Stomach (tissue), 9 donors: Measurements from ENCODE around the gene ZNF878. TPM values are rescaled to one million over a fixed set of nuclear protein-coding genes. Genes with fewer than 3 reads are reported as not detected.

Source experiments
- DNase-seq, 2 donors: peaks; one replicate each; pipeline versions ENCODE4 v3.0.0 to v3.0.0-alpha.2; 2013 to 2019
- H3K27ac ChIP-seq, 5 donors: fragments of 200-600 bp in 4 of 5; sonication (generic) in 4 of 5; one replicate each; pipeline ENCODE4 v1.5.1; 2013 to 2019; ENCODE audit warnings: mild to moderate bottlenecking in 1 of 5, moderate library complexity in 1 of 5
- H3K27me3 ChIP-seq, 3 donors: fragments of 200-600 bp; sonication (generic); one replicate each; pipeline ENCODE4 v1.5.1; 2017 to 2019; ENCODE audit warnings: mixed run types in 1 of 3
- H3K36me3 ChIP-seq, 4 donors: fragments of 200-600 bp; sonication (generic); 1 replicate in 3 of 4; 2 replicates in 1 of 4; pipeline ENCODE4 v1.5.1; 2016 to 2019
- H3K4me1 ChIP-seq, 4 donors: fragments of 200-600 bp; sonication (generic); one replicate each; pipeline ENCODE4 v1.5.1; 2016 to 2019
- H3K4me3 ChIP-seq, 4 donors: fragments of 200-600 bp; sonication (generic) in 3 of 4; one replicate each; pipeline ENCODE4 v1.5.1; 2016 to 2019; ENCODE audit warnings: mild to moderate bottlenecking in 1 of 4
- H3K9me3 ChIP-seq, 4 donors: fragments of 200-600 bp; sonication (generic); one replicate each; pipeline ENCODE4 v1.5.1; 2016 to 2019
- EP300 ChIP-seq: sonication (generic); formaldehyde crosslinking; IDR thresholded peaks from one replicate; pipeline ENCODE4 v1.6.1; 2017; ENCODE audit warnings: antibody characterized with exemption
- POLR2A ChIP-seq, 4 donors: fragments of 450-650 bp; IDR thresholded peaks; one replicate each; pipeline ENCODE4 v1.6.1; 2016; ENCODE audit warnings: antibody characterized with exemption in 4 of 4, control low read depth in 2 of 4, mild to moderate bottlenecking in 1 of 4, moderate library complexity in 1 of 4
- POLR2AphosphoS5 ChIP-seq, 3 donors: sonication (generic); formaldehyde crosslinking; IDR thresholded peaks; one replicate each; pipeline ENCODE4 v1.6.1; 2016; ENCODE audit warnings: antibody characterized with exemption in 3 of 3
- WGBS, 5 donors: extraction: QIAGEN DNeasy Blood & Tissue Kit in 3 of 5; methylation state at CpG; one replicate each; pipeline versions ENCODE4 v1.1.5 to v1.1.7; 2013 to 2018; 5-methylcytosine and 5-hydroxymethylcytosine counted together
- intact Hi-C: fragments of 100-400 bp; cut with DNase I; formaldehyde crosslinking; loops from one replicate; pipeline ENCODE4 v1.15.1; 2023; ENCODE audit warnings: low total_unique reads
- polyA plus RNA-seq, 3 donors: library from polyadenylated mRNA; stranded (reverse); fragments of 200-250 nt; gene quantifications; one replicate each; pipeline ENCODE4 v1.2.3, GENCODE V29; 2013
- total RNA-seq, 5 donors: library from RNA; depleted of rRNA; stranded (reverse); fragments of >200 nt; gene quantifications; one replicate each; pipeline versions ENCODE4 v1.1.0 to v1.2.3, GENCODE V29; 2014 to 2016
- TF ChIP-seq, protein P1 (sequence below), 7 experiments: fragments of 450-650 bp in 4 of 7; fragments of 200-600 bp in 3 of 7; sonication (generic) in 3 of 7; IDR thresholded peaks; one replicate each; pipeline ENCODE4 v1.5.1; 2016 to 2019; ENCODE audit warnings: antibody characterized with exemption in 7 of 7, control low read depth in 2 of 7, mild to moderate bottlenecking in 1 of 7
- donor health status: healthy with polysubstance abuse.
- donor health status: Bipolar disorder and iron deficiency.
- donor health status: healthy.

ZNF878 gene
- total and polyA plus RNA-seq, 8 donors, result 0.18 to 4.9 (median 0.43) TPM; not detected in 4

DNA sequence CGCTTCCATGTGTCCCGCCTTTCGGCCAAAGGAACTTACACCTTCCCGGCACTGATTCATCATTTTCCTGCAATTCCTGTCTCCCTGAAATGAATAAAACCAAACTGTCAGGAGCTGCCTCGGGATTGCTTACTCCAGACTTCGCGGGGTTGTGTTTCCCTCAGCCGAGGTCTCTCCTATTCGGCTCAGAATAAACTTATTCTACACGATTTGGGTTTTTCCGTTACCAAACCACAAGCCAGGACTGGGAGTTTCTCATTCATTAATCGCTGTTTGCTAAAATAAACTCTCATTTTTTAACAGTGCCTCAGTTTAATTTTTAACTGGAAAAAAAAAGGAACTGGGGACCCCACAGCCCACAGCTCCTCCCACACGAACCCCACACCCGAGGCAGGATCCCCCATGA, 667 bp downstream of the ZNF878 start:
- peak overlapping the region; percentile 62 to 82 (median 80) for H3K27ac ChIP-seq
- H3K9me3 ChIP-seq, result no peaks in the 10 kb centered on the region
- H3K27me3 ChIP-seq, result peaks cover 0 to 3% (median 0%) of the 10 kb centered on the region in 3 donors
- peaks cover 8 to 18% (median 13%) of the 10 kb centered on the region in 4 donors for H3K4me1 ChIP-seq
- H3K4me3 ChIP-seq, result peak overlapping the region; percentile 67 to 72 (median 68)
- 0 to 2% (median 1%) methylated on average over 14 of the region's 14 CpGs for WGBS, 5 donors
- intact Hi-C loops, result no loop called here
- DNase-seq, result peak in 1 of 2 donors; percentile 30
- no peaks in the 10 kb centered on the region for H3K36me3 ChIP-seq
- no peak for TF ChIP-seq POLR2A (IDR thresholded peaks at IDR 0.05)
- no peak for TF ChIP-seq EP300
- TF ChIP-seq POLR2AphosphoS5 (IDR thresholded peaks at IDR 0.05), result no peak
- TF ChIP-seq, protein P1, sequence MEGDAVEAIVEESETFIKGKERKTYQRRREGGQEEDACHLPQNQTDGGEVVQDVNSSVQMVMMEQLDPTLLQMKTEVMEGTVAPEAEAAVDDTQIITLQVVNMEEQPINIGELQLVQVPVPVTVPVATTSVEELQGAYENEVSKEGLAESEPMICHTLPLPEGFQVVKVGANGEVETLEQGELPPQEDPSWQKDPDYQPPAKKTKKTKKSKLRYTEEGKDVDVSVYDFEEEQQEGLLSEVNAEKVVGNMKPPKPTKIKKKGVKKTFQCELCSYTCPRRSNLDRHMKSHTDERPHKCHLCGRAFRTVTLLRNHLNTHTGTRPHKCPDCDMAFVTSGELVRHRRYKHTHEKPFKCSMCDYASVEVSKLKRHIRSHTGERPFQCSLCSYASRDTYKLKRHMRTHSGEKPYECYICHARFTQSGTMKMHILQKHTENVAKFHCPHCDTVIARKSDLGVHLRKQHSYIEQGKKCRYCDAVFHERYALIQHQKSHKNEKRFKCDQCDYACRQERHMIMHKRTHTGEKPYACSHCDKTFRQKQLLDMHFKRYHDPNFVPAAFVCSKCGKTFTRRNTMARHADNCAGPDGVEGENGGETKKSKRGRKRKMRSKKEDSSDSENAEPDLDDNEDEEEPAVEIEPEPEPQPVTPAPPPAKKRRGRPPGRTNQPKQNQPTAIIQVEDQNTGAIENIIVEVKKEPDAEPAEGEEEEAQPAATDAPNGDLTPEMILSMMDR (IDR thresholded peaks at IDR 0.05), result no peak

- H3K27me3 ChIP-seq, result no peaks in the 10 kb centered on the region
- 95 to 100% (median 98%) methylated on average over 2 of the region's 2 CpGs for WGBS, 5 donors
- no peak overlapping the region for H3K4me3 ChIP-seq
- peaks cover 0 to 26% (median 16%) of the 10 kb centered on the region in 4 donors for H3K36me3 ChIP-seq
- peaks cover 8 to 14% (median 11%) of the 10 kb centered on the region in 4 donors for H3K4me1 ChIP-seq
- TF ChIP-seq, protein P1 (IDR thresholded peaks at IDR 0.05), result no peak
- TF ChIP-seq POLR2AphosphoS5 (IDR thresholded peaks at IDR 0.05) (no peak), EP300 (no peak), POLR2A (IDR thresholded peaks at IDR 0.05) (no peak)
- DNase-seq, result no peak
- H3K9me3 ChIP-seq, result peaks cover 16 to 33% (median 25%) of the 10 kb centered on the region in 4 donors
- intact Hi-C loops, result no loop called here
- no peak overlapping the region for H3K27ac ChIP-seq
Measured at GRCh38 chr19:12047868-12048267, 4.9 kb downstream of the ZNF878 start.

- Histone ChIP-seq H3K27me3 (no peaks in the 10 kb centered on the region), H3K36me3 (peaks cover 0 to 26% (median 16%) of the 10 kb centered on the region in 4 donors), H3K4me1 (no peaks in the 10 kb centered on the region), H3K9me3 (peaks cover 16 to 49% (median 32%) of the 10 kb centered on the region in 4 donors), H3K27ac (no peak overlapping the region), H3K4me3 (no peak overlapping the region)
- TF ChIP-seq, protein P1 (IDR thresholded peaks at IDR 0.05), result no peak
- TF ChIP-seq EP300, result no peak
- TF ChIP-seq POLR2A (IDR thresholded peaks at IDR 0.05), result no peak
- no peak for TF ChIP-seq POLR2AphosphoS5 (IDR thresholded peaks at IDR 0.05)
- 93 to 96% (median 95%) methylated on average over 5 of the region's 5 CpGs for WGBS, 5 donors
- DNase-seq, result no peak
- intact Hi-C loops, result no loop called here
Measured at GRCh38 chr19:12043752-12044422, 8.9 kb downstream of the ZNF878 start.

- TF ChIP-seq POLR2AphosphoS5 (IDR thresholded peaks at IDR 0.05), result no peak
- TF ChIP-seq, protein P1 (IDR thresholded peaks at IDR 0.05), result no peak
- no peak for TF ChIP-seq EP300
- TF ChIP-seq POLR2A (IDR thresholded peaks at IDR 0.05), result no peak
- Histone ChIP-seq H3K4me1 (no peaks in the 10 kb centered on the region), H3K27ac (no peak overlapping the region), H3K9me3 (peaks cover 16 to 49% (median 32%) of the 10 kb centered on the region in 4 donors), H3K36me3 (peaks cover 0 to 26% (median 16%) of the 10 kb centered on the region in 4 donors), H3K27me3 (no peaks in the 10 kb centered on the region), H3K4me3 (no peak overlapping the region)
- no peak for DNase-seq
- intact Hi-C loops, result no loop called here
Measured at GRCh38 chr19:12042893-12043292, 9.9 kb downstream of the ZNF878 start.
